ENCODE results near the gene LRTM2. TPM values are rescaled to one million over a fixed set of nuclear protein-coding genes. Genes with fewer than 3 reads are reported as not detected.
A peak's percentile ranks its signal among the peaks of the same experiment; 100 is the strongest.

LRTM2 gene
- total RNA-seq, 6 experiments from 2014 or later = not detected

- Mint-ChIP-seq H3K4me1 (ENCODE audit: low read depth) (peaks cover 9% of the 10 kb centered on the region), H3K27ac (no peak overlapping the region), H3K27me3 (ENCODE audit: insufficient read depth) (peaks cover 42% of the 10 kb centered on the region), H3K4me3 (no peak overlapping the region), H3K9me3 (no peaks in the 10 kb centered on the region), H3K36me3 (ENCODE audit: low read depth) (no peaks in the 10 kb centered on the region)
- DNase-seq = no peak
- no peak for TF ChIP-seq CTCF (IDR thresholded peaks at IDR 0.05)
These were observed 28.4 kb downstream of the LRTM2 start for GRCh38 chr12:1848745-1849144.

- peak; percentile 61 for DNase-seq
- Mint-ChIP-seq H3K4me1 (ENCODE audit: low read depth) (peaks cover 9% of the 10 kb centered on the region), H3K36me3 (ENCODE audit: low read depth) (peaks cover 6% of the 10 kb centered on the region), H3K9me3 (peaks cover 15% of the 10 kb centered on the region), H3K27me3 (ENCODE audit: insufficient read depth) (peaks cover 39% of the 10 kb centered on the region), H3K27ac (no peak overlapping the region), H3K4me3 (no peak overlapping the region)
- no peak for TF ChIP-seq CTCF (IDR thresholded peaks at IDR 0.05)
These were observed 30.9 kb downstream of the LRTM2 start for GRCh38 chr12:1851151-1851701.

DNA sequence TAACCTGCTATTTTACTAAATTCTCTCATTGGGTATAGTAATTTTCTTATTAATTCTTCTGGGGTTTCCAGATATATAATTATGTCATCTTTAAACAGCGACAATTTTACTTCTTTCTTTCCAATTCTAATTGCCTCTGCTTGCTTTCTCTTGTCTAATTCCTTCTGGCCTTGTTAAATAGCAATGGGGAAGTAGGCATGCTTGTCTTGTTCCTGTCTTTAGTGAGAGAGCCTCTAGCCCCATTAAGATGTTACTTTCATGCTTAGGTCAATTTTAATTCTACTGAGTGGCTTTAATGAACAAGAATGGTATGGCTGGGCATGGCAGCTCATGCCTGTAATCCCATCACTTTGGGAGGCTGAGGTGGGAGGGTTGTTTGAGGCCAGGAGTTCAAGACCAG is 31.7 kb downstream of the LRTM2 start:
- TF ChIP-seq CTCF (IDR thresholded peaks at IDR 0.05) = no peak
- peaks cover 41% of the 10 kb centered on the region for H3K27me3 Mint-ChIP-seq (ENCODE audit: insufficient read depth)
- H3K27ac Mint-ChIP-seq = no peak overlapping the region
- peaks cover 6% of the 10 kb centered on the region for H3K36me3 Mint-ChIP-seq (ENCODE audit: low read depth)
- peaks cover 22% of the 10 kb centered on the region for H3K9me3 Mint-ChIP-seq
- H3K4me3 Mint-ChIP-seq = no peak overlapping the region
- peaks cover 9% of the 10 kb centered on the region for H3K4me1 Mint-ChIP-seq (ENCODE audit: low read depth)
- DNase-seq = no peak

DNA sequence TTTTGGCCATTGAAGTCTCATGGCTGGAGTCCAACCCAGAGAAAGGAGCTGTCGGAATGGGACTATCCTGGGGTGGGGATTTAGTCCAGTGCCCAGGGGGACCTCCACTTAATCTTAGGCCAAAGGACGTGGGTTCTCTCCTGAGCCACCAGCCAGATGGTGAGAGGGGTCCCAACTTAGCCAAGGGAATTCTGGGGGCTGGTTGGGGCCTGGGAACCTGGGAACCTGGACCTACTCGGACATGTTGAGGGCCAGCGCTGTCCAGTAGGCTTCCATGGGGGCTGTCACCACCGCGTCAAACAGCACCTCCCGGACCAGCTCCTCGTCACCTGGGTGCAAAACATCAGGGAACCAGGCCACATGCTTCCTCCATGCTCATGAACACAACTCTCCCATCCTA is 33.4 kb downstream of the LRTM2 start:
- H3K9me3 Mint-ChIP-seq = peaks cover 22% of the 10 kb centered on the region
- peaks cover 6% of the 10 kb centered on the region for H3K36me3 Mint-ChIP-seq (ENCODE audit: low read depth)
- peaks cover 46% of the 10 kb centered on the region for H3K27me3 Mint-ChIP-seq (ENCODE audit: insufficient read depth)
- H3K4me3 Mint-ChIP-seq = no peak overlapping the region
- no peak for TF ChIP-seq CTCF (IDR thresholded peaks at IDR 0.05)
- no peak overlapping the region for H3K27ac Mint-ChIP-seq
- no peak for DNase-seq
- peaks cover 9% of the 10 kb centered on the region for H3K4me1 Mint-ChIP-seq (ENCODE audit: low read depth)

- peaks cover 22% of the 10 kb centered on the region for H3K9me3 Mint-ChIP-seq
- no peak for TF ChIP-seq CTCF (IDR thresholded peaks at IDR 0.05)
- no peak for DNase-seq
- H3K4me3 Mint-ChIP-seq = no peak overlapping the region
- H3K36me3 Mint-ChIP-seq (ENCODE audit: low read depth) = peaks cover 6% of the 10 kb centered on the region
- H3K27ac Mint-ChIP-seq = no peak overlapping the region
- H3K27me3 Mint-ChIP-seq (ENCODE audit: insufficient read depth) = peaks cover 45% of the 10 kb centered on the region
- H3K4me1 Mint-ChIP-seq (ENCODE audit: low read depth) = peaks cover 18% of the 10 kb centered on the region
These were observed 34.9 kb downstream of the LRTM2 start for GRCh38 chr12:1855241-1855640.

- no peak for TF ChIP-seq CTCF (IDR thresholded peaks at IDR 0.05)
- Mint-ChIP-seq H3K27me3 (ENCODE audit: insufficient read depth) (peaks cover 49% of the 10 kb centered on the region), H3K36me3 (ENCODE audit: low read depth) (peaks cover 6% of the 10 kb centered on the region), H3K4me3 (no peak overlapping the region), H3K27ac (no peak overlapping the region), H3K9me3 (peaks cover 22% of the 10 kb centered on the region), H3K4me1 (ENCODE audit: low read depth) (peaks cover 9% of the 10 kb centered on the region; the same call in 1 of the 2 replicates)
- DNase-seq = no peak
These were observed 36.7 kb downstream of the LRTM2 start for GRCh38 chr12:1857086-1857485.
